CD4-positive, alpha-beta T cell treated with Interleukin-17A for 1 hour (primary cell): ENCODE measurements around the gene TPI1.

Experiments
- DNase-seq: peaks from one replicate; pipeline ENCODE4 v3.0.0-alpha.2; 2020

Gene TPI1

GRCh38 chr12:6867413-6868210 is at the start of gene TPI1:
Gene TPI1 (plus strand): TSS chr12:6867531. CDS start chr12:6867567, 36 bp downstream.
- peak; percentile 89 for DNase-seq

- no peak for DNase-seq
These were observed 49.6 kb upstream of the TPI1 start for GRCh38 chr12:6817662-6818157.

- no peak for DNase-seq
These were observed 49.1 kb upstream of the TPI1 start for GRCh38 chr12:6818222-6818621.

- DNase-seq, result no peak
These were observed 48.7 kb upstream of the TPI1 start for GRCh38 chr12:6818645-6819044.

GRCh38 chr12:6819106-6820030 is 48.0 kb upstream of the TPI1 start:
- no peak for DNase-seq

GRCh38 chr12:6820166-6820565 is 47.2 kb upstream of the TPI1 start:
- DNase-seq, result no peak

- DNase-seq, result no peak
These were observed 45.5 kb upstream of the TPI1 start, which contains the start of gene GPR162 for GRCh38 chr12:6821591-6822425. Gene GPR162 (plus strand): TSS chr12:6821821. CDS start chr12:6823899, 2,078 bp downstream.

GRCh38 chr12:6822426-6823135 is 44.8 kb upstream of the TPI1 start:
- no peak for DNase-seq

- no peak for DNase-seq
These were observed 43.9 kb upstream of the TPI1 start for GRCh38 chr12:6823182-6824084.

- no peak for DNase-seq
These were observed 43.1 kb upstream of the TPI1 start for GRCh38 chr12:6824085-6824775.

- DNase-seq, result no peak
These were observed 42.4 kb upstream of the TPI1 start for GRCh38 chr12:6824901-6825381.

- DNase-seq, result peak; percentile 83
These were observed 41.8 kb upstream of the TPI1 start for GRCh38 chr12:6825398-6826124.

- DNase-seq, result no peak
These were observed 41.1 kb upstream of the TPI1 start for GRCh38 chr12:6826125-6826733.

GRCh38 chr12:6826734-6827436 is 40.4 kb upstream of the TPI1 start:
- no peak for DNase-seq

GRCh38 chr12:6827437-6827911 is 39.9 kb upstream of the TPI1 start:
- peak; percentile 45 for DNase-seq

GRCh38 chr12:6827982-6828780 is 39.1 kb upstream of the TPI1 start, which contains the start of gene P3H3:
Gene P3H3 (plus strand): TSS chr12:6828407. CDS start chr12:6828441, 34 bp downstream.
- no peak for DNase-seq
